ENCODE data around the gene ADARB1.

Gene ADARB1

DNA sequence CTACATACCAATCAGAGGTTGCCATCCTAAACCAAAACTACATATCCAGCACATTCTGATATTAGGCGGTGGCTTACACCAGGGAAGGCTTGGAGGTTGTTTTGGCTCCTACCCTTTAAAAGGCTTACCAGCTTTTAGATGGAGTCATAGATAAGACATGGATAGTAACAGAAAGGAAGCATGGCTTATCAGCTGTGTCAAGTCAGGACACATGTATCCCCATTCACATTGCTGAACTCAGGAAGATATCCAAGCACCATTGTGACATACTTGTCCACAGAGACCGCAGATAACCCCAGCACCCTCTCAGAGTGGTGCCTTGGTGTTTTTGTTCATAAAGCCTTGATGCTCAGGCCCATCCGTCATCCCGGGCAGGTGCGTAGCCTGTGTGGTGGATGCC lies 39.7 kb downstream of the ADARB1 start:
- H3K4me3 Mint-ChIP-seq = no peak overlapping the region
- H3K9me3 Mint-ChIP-seq = no peaks in the 10 kb centered on the region

DNA sequence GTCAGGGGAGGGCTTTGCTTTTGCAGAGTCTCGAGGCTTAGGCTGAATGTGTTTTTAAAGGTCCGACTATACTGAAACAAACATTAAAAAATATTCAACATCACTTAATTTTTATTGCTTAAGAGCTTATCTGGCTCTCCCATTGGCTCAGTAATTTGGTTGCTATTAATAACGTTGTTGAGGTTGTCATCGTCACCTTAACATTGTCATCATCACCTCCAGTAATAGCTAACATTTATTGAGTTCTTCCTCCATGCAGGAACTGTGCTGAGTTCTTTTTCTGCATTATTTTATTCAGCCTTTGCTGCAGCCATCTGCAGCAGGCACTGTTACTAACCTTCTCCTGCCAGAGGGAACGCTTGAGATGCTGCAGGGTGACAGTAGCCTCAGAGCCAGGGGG lies 40.1 kb downstream of the ADARB1 start:
- peaks cover 63% of the 10 kb centered on the region for H3K4me1 Mint-ChIP-seq (ENCODE audit: low read depth)

More for the DNA sequence above, 39.7 kb downstream of the ADARB1 start:
- DNase-seq = no peak
- H3K27ac Mint-ChIP-seq = no peak overlapping the region
- peaks cover 67% of the 10 kb centered on the region for H3K4me1 Mint-ChIP-seq (ENCODE audit: low read depth)
- no peaks in the 10 kb centered on the region for H3K27me3 Mint-ChIP-seq
- H3K36me3 Mint-ChIP-seq (ENCODE audit: low read depth) = peaks cover 16% of the 10 kb centered on the region

DNA sequence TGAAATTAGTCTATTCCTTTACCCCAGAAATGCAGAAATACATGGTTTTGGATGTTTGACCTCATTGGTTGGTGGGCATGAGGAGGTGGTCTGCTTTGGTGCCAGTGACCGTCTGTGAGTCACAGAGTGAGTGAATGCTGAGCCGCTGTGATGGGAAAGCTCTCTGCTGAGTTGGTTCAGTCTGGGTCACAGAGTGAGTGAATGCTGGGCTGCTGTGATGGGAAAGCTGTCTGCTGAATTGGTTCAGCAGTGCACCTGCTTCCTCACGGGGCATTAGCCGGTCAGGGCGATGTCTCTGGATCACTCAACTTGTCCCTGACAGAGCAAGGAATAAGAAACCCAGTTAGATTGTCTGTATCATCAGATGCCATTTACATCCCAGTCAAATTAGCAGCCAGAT lies 40.8 kb downstream of the ADARB1 start:
- DNase-seq = no peak
- H3K27ac Mint-ChIP-seq = no peak overlapping the region
- no peak overlapping the region for H3K4me3 Mint-ChIP-seq
- H3K36me3 Mint-ChIP-seq (ENCODE audit: low read depth) = peaks cover 16% of the 10 kb centered on the region
- H3K9me3 Mint-ChIP-seq = no peaks in the 10 kb centered on the region
- H3K4me1 Mint-ChIP-seq (ENCODE audit: low read depth) = peaks cover 56% of the 10 kb centered on the region
- H3K27me3 Mint-ChIP-seq = no peaks in the 10 kb centered on the region

More for the DNA sequence above, 40.1 kb downstream of the ADARB1 start:
- Mint-ChIP-seq H3K27ac (no peak overlapping the region), H3K36me3 (ENCODE audit: low read depth) (peaks cover 16% of the 10 kb centered on the region), H3K27me3 (no peaks in the 10 kb centered on the region), H3K9me3 (no peaks in the 10 kb centered on the region), H3K4me3 (no peak overlapping the region)
- DNase-seq = no peak

DNA sequence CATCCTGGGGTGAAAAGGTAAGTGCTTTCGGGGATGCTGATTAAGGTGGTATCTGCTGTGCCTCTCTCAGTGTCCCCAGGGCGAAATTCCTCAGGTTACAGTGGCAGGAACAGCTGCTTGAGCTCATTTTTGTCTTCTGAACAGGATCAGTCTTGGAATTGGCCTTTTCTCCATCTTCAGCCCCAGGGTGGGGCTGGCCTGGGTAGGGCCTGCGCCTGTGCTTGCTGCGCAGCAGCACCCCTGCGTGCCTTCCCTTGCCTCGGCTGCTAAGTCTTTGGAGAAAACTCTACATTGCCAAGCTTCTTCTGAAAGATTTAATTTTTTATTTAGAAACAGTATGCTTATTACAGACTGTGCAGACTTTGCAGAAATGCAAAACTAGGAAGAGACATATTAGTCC lies 41.7 kb downstream of the ADARB1 start:
- no peaks in the 10 kb centered on the region for H3K27me3 Mint-ChIP-seq
- no peaks in the 10 kb centered on the region for H3K9me3 Mint-ChIP-seq
- H3K36me3 Mint-ChIP-seq (ENCODE audit: low read depth) = peaks cover 24% of the 10 kb centered on the region
- H3K4me1 Mint-ChIP-seq (ENCODE audit: low read depth) = peaks cover 48% of the 10 kb centered on the region
- no peak overlapping the region for H3K4me3 Mint-ChIP-seq
- no peak overlapping the region for H3K27ac Mint-ChIP-seq
- no peak for DNase-seq

DNA sequence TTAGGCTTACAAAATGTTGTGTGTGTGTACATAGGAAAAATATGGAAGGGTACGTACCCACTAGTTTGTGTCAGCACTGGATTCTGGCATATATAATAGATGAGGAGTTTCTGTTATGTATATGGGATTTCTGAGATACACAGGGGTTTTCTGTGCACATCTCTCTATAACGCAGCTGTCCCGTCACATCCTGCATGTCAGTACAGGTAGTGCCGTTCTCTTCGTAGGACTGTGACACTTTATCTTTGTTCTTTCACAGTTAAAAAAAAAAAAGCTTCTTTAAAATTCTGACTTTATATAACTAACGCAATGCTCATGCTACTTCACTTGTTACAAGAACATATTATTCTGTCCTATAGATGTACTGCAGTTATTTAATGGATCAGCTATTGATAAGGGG lies 42.9 kb downstream of the ADARB1 start:
- Mint-ChIP-seq H3K27ac (no peak overlapping the region), H3K4me3 (no peak overlapping the region), H3K36me3 (ENCODE audit: low read depth) (peaks cover 28% of the 10 kb centered on the region), H3K27me3 (no peaks in the 10 kb centered on the region), H3K4me1 (ENCODE audit: low read depth) (peaks cover 41% of the 10 kb centered on the region), H3K9me3 (no peaks in the 10 kb centered on the region)
- DNase-seq = no peak

DNA sequence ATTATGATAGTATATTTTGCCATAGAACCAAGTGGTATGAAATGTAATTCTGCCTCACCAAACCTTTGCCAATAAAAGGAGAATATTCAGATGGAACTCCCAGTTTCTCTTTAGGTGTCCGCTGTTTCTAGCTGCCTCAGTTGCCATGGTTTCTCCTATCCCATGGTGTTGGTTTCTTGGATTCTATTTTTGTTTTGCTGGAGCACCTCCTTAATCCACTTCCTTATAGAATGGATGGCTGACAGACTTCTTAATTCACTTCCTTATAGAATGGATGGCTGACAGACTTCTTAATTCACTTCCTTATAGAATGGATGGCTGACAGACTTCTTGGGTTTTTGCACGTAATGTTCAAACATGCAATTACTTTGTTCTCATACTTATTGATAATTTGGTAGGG lies 43.7 kb downstream of the ADARB1 start:
- peaks cover 39% of the 10 kb centered on the region for H3K4me1 Mint-ChIP-seq (ENCODE audit: low read depth)
- no peaks in the 10 kb centered on the region for H3K9me3 Mint-ChIP-seq
- no peak overlapping the region for H3K27ac Mint-ChIP-seq
- no peaks in the 10 kb centered on the region for H3K27me3 Mint-ChIP-seq
- H3K4me3 Mint-ChIP-seq = no peak overlapping the region
- H3K36me3 Mint-ChIP-seq (ENCODE audit: low read depth) = peaks cover 28% of the 10 kb centered on the region
- no peak for DNase-seq

DNA sequence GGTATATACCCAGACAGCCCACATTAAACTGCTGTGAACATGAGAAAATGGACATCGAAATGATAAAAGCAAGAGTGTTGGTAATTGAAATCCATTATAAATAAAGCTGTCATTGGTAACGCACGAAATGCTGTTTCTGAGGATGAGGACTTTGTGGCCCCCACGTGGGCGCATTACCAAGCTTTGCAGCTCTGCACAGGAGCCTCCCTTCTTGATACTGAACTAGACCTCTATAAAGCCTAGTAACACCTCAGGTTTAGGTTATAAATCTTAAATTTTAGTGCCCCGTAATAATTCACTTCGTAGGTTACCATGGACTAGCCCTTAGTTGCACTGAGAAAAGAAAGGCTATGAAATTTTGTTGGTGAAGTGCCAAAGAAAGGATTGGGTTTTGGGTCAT lies 45.4 kb downstream of the ADARB1 start:
- Mint-ChIP-seq H3K27me3 (no peaks in the 10 kb centered on the region), H3K9me3 (no peaks in the 10 kb centered on the region), H3K4me3 (no peak overlapping the region), H3K36me3 (ENCODE audit: low read depth) (peaks cover 25% of the 10 kb centered on the region), H3K4me1 (ENCODE audit: low read depth) (peaks cover 36% of the 10 kb centered on the region), H3K27ac (no peak overlapping the region)
- no peak for DNase-seq

DNA sequence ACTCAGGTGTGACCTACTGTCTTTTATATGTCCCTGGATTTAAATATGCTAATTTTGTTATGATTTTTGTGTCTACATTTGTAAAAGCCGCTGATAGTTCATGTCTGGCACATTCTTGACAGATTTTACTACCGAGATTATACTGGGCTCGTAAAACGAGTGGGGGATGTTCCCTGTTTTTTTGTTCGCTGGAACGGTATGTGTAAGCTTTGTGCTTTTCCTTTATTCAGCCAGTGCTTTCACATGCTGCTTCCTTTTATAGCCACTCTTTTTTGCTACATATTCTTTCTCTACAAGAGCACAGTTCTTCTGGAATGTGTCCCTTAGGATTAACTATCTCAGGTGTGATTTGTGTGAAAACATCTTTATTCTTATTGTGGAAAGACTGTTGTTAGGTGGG lies 46.6 kb downstream of the ADARB1 start:
- H3K36me3 Mint-ChIP-seq (ENCODE audit: low read depth) = peaks cover 26% of the 10 kb centered on the region

DNA sequence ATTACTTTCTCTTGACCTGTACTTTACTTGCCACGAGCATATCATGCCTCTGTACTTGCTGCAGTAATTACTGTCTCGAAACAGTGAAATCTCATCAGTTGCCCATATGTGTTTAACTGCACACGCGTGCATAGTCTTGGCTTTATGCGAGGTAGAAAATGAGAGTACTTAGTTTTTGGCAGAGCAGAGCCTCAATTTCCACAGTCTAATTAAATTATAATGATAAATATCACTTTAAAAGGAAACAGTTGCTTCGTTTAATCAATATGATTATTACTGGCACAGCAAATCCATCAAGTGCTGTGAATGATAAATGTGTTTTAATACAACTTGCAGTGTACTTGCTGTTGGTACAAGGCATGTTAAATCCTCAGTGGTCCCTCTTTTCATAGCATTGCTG lies 47.6 kb downstream of the ADARB1 start:
- no peak overlapping the region for H3K4me3 Mint-ChIP-seq
- H3K4me1 Mint-ChIP-seq (ENCODE audit: low read depth) = peaks cover 19% of the 10 kb centered on the region
- H3K27me3 Mint-ChIP-seq = no peaks in the 10 kb centered on the region
- H3K9me3 Mint-ChIP-seq = no peaks in the 10 kb centered on the region
- no peak for DNase-seq
- H3K36me3 Mint-ChIP-seq (ENCODE audit: low read depth) = peaks cover 28% of the 10 kb centered on the region
- H3K27ac Mint-ChIP-seq = no peak overlapping the region

More for the DNA sequence above, 46.6 kb downstream of the ADARB1 start:
- no peaks in the 10 kb centered on the region for H3K27me3 Mint-ChIP-seq
- no peak for DNase-seq
- H3K4me3 Mint-ChIP-seq = no peak overlapping the region
- H3K4me1 Mint-ChIP-seq (ENCODE audit: low read depth) = peaks cover 28% of the 10 kb centered on the region
- no peak overlapping the region for H3K27ac Mint-ChIP-seq
- H3K9me3 Mint-ChIP-seq = no peaks in the 10 kb centered on the region

DNA sequence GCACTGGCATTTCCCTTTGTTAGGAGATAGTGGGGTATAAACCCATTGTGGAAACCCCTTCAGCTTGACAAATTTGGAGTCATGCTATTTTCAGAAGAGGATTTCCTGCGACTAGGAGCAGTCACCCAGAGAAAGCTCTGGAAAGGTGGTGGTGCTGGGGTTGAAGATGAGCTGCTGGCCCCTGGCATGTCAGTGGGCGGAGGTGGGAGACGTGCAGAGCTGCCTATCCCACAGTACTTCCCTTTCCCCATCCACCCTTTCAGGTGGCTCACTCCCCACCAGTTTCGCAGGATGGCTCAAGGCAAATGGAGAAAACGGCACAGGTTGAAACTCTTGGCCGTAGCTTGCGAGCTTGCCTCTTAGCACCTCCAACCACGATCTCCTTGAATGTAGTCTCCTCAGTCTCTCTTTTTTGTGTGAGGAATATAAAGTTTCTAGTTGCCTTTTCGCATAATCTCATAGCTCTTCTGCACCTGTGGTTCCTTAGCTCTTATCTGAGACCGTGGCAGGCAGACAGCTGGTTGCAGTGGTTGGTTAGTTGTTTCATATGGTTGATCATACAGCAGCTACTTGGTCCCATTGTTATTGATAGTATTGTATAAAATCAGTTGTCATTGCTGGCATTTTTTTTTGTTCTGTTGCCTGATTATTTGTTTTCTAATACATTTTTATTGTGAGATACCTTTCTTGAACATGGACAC lies 48.2 kb downstream of the ADARB1 start:
- Mint-ChIP-seq H3K36me3 (ENCODE audit: low read depth) (peaks cover 31% of the 10 kb centered on the region), H3K27me3 (no peaks in the 10 kb centered on the region), H3K9me3 (no peaks in the 10 kb centered on the region), H3K4me3 (no peak overlapping the region), H3K27ac (peak overlapping the region; percentile 12), H3K4me1 (ENCODE audit: low read depth) (peaks cover 16% of the 10 kb centered on the region)
- no peak for DNase-seq

DNA sequence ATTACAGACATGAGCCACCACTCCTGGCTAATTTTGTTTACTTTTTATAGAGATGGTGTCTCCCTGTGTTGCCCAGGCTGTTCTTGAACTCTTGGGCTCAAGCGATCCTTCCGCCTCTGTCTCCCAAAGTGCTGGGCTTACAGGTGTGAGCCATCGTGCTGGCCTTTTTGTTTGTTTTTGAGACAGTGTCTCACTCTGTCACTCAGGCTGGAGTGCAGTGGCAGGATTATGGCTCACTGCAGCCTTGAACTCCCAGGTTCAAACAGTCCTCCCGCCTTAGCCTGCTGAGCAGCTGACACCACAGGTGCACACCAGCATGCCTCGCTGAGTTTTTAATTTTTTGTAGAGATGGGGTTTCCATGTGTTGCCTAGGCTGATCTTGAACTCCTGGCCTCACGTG lies 49.1 kb downstream of the ADARB1 start:
- Mint-ChIP-seq H3K27ac (no peak overlapping the region), H3K36me3 (ENCODE audit: low read depth) (peaks cover 28% of the 10 kb centered on the region), H3K4me1 (ENCODE audit: low read depth) (peaks cover 22% of the 10 kb centered on the region), H3K4me3 (no peak overlapping the region), H3K27me3 (no peaks in the 10 kb centered on the region), H3K9me3 (no peaks in the 10 kb centered on the region)
- no peak for DNase-seq

DNA sequence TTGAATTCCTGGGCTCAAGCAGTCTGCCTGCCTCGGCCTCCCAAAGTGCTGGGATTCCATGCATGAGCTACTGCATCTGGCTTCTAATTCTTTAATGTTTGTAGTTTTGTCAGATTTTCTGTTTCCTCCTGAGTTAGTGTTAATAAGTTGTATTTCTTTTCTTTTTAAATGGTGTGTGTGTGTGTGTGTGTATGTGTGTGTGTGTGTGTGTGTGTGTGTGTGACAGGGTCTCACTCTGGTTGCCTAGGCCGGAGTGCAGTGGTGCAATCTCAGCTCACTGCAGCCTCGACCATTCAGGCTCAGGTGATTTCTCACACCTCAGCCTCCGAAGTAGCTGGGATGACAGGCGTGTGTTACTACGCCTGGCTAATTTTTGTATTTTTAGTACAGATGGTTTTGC lies 50.2 kb downstream of the ADARB1 start:
- Mint-ChIP-seq H3K36me3 (ENCODE audit: low read depth) (peaks cover 36% of the 10 kb centered on the region), H3K4me3 (no peak overlapping the region), H3K4me1 (ENCODE audit: low read depth) (peaks cover 31% of the 10 kb centered on the region), H3K27me3 (no peaks in the 10 kb centered on the region), H3K9me3 (no peaks in the 10 kb centered on the region), H3K27ac (peak overlapping the region; percentile 33)
- no peak for DNase-seq

DNA sequence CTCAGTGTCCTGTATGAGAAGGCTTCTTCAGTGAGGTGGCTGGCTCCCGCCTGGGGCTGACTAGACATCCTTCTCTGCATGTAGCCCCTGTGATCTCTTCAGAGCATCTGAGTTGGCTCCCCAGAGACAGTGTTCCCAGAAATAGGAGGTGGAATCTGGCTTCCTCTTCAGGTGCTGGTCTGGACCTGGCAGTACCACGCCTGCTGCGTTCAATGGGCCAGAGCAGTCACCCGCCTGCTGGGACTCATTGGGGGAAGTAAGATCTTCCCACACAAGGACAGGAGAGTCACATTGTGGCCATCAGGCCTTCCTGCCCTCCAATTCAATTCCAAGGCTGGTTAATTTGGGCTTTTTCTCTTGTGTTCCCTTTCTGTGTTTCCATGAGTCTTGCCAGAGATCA lies 51.0 kb downstream of the ADARB1 start:
- Mint-ChIP-seq H3K27ac (peak overlapping the region; percentile 31), H3K27me3 (no peaks in the 10 kb centered on the region), H3K36me3 (ENCODE audit: low read depth) (peaks cover 37% of the 10 kb centered on the region), H3K4me1 (ENCODE audit: low read depth) (peaks cover 38% of the 10 kb centered on the region), H3K9me3 (no peaks in the 10 kb centered on the region), H3K4me3 (no peak overlapping the region)
- DNase-seq = no peak

DNA sequence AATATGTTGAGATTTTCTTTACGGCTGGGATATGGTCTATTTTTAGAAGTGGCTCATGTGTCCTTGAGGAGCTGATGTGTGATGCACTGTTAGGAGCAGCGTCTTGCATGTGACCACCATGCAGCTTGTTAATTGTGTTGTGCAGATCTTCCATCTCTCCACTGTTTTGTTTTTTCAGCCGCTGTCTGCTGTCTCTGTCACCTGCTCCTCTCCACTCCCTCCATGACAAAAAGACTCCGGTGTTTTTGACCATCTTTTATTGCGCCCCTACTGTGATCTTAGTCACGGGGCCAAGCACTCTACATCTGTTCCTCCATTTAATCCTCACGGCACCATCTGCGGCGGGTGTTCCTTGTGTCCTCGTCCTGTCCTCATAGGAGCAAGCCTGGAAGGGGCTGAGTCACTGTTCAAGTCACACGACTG lies 51.8 kb downstream of the ADARB1 start:
- H3K4me1 Mint-ChIP-seq (ENCODE audit: low read depth) = peaks cover 43% of the 10 kb centered on the region
- peak overlapping the region; percentile 31 for H3K27ac Mint-ChIP-seq

DNA sequence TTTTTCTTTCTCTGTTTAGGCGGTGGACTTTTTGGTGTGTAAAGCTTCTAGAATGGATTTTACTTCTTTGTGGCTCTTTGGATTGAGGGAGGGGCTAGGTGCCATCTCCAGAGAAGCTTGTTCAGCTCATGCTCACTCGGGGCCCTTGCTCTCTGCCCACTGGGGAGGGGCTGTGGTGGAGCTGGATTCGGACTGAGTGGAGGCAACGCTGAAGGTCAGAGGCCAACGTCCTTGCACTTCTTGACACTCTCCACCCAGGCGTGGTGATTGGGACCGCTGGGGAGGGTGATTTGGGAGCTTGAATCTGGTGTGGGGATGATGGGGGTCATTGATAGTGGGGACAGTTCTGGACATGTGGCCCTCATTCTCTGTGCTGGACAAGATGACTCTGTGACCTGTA lies 52.6 kb downstream of the ADARB1 start:
- Mint-ChIP-seq H3K36me3 (ENCODE audit: low read depth) (peaks cover 38% of the 10 kb centered on the region), H3K4me3 (no peak overlapping the region), H3K27me3 (no peaks in the 10 kb centered on the region), H3K9me3 (no peaks in the 10 kb centered on the region), H3K4me1 (ENCODE audit: low read depth) (peaks cover 38% of the 10 kb centered on the region), H3K27ac (no peak overlapping the region)
- no peak for DNase-seq

More for the DNA sequence above, 51.8 kb downstream of the ADARB1 start:
- no peaks in the 10 kb centered on the region for H3K9me3 Mint-ChIP-seq
- H3K36me3 Mint-ChIP-seq (ENCODE audit: low read depth) = peaks cover 33% of the 10 kb centered on the region
- no peak overlapping the region for H3K4me3 Mint-ChIP-seq
- DNase-seq = no peak
- H3K27me3 Mint-ChIP-seq = no peaks in the 10 kb centered on the region

DNA sequence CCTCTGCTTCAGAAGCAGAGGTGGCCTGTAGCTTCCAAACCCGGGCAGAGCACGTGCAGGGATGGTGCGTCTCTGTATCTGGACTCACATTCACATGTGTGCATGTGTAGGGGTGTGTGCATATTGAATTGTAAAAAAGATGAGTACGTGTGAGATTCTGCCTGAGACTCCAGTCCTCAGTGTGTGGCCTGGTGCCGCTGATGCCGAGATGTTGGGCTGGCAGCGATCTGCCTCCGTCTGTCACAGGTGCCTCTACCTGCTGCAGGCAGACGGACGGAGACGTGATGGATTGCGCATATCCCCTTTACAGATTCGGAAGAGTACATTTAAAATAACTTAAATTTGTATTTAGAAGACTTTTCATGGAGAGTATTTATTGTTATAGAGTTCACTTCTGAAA lies 53.6 kb downstream of the ADARB1 start:
- Mint-ChIP-seq H3K4me1 (ENCODE audit: low read depth) (peaks cover 38% of the 10 kb centered on the region), H3K36me3 (ENCODE audit: low read depth) (peaks cover 41% of the 10 kb centered on the region), H3K27ac (no peak overlapping the region), H3K4me3 (no peak overlapping the region), H3K9me3 (no peaks in the 10 kb centered on the region), H3K27me3 (no peaks in the 10 kb centered on the region)
- no peak for DNase-seq

Measured in activated T-cell treated with anti-CD3 and anti-CD28 coated beads, Interleukin-2, amount 50 U/mL, for 24 hours (primary cell).